GM12892 (cell line): ENCODE measurements around the gene MARK3.
A peak's percentile ranks its signal among the peaks of the same experiment; 100 is the strongest.

Experiments used
- DNase-seq: peaks from one replicate; pipeline ENCODE4 v3.0.0; 2011; ENCODE audit not compliant: insufficient read length
- FAIRE-seq: peaks from 2 replicates; lab custom pipeline; 2011; peaks lifted over from hg19 to GRCh38; lab: Jason Lieb, UNC
- POLR2A ChIP-seq: IDR thresholded peaks from 2 replicates; pipeline ENCODE4 v1.6.1; 2011; ENCODE audit warnings: low read depth, low read length, control low read depth
- POLR2AphosphoS5 ChIP-seq: IDR thresholded peaks from 2 replicates; pipeline ENCODE4 v1.6.1; 2011; ENCODE audit warnings: low read depth, low read length, control low read depth
- TAF1 ChIP-seq: IDR thresholded peaks from 2 replicates; pipeline ENCODE4 v1.6.1; 2011; ENCODE audit warnings: low read depth, mild to moderate bottlenecking, control low read depth, low read length, borderline replicate concordance

Gene MARK3

GRCh38 chr14:103456167-103456835, 71.1 kb downstream of the MARK3 start:
- DNase-seq (no peak), FAIRE-seq (no peak)
- TF ChIP-seq TAF1 (no peak), POLR2AphosphoS5 (no peak), POLR2A (no peak)

- DNase-seq (no peak), FAIRE-seq (no peak)
- TF ChIP-seq POLR2AphosphoS5 (no peak), TAF1 (no peak), POLR2A (no peak)
Measured at GRCh38 chr14:103460415-103460814, 75.2 kb downstream of the MARK3 start.

GRCh38 chr14:103463149-103463548, 77.9 kb downstream of the MARK3 start:
- TF ChIP-seq TAF1 (no peak), POLR2A (no peak), POLR2AphosphoS5 (no peak)
- DNase-seq (no peak), FAIRE-seq (no peak)

GRCh38 chr14:103463851-103464250, 78.6 kb downstream of the MARK3 start:
- no peak for DNase-seq
- no peak for TF ChIP-seq POLR2AphosphoS5
- no peak for TF ChIP-seq POLR2A
- TF ChIP-seq TAF1: no peak
- FAIRE-seq: no peak

- TF ChIP-seq POLR2A (no peak), TAF1 (no peak), POLR2AphosphoS5 (no peak)
- FAIRE-seq (no peak), DNase-seq (no peak)
Measured at GRCh38 chr14:103472939-103473338, 87.7 kb downstream of the MARK3 start.

- no peak for TF ChIP-seq TAF1
- TF ChIP-seq POLR2AphosphoS5: no peak
- TF ChIP-seq POLR2A: no peak
- FAIRE-seq (no peak), DNase-seq (no peak)
Measured at GRCh38 chr14:103474893-103475292, 89.7 kb downstream of the MARK3 start.

- TF ChIP-seq POLR2AphosphoS5 (no peak), TAF1 (no peak), POLR2A (no peak)
- FAIRE-seq: no peak
- no peak for DNase-seq
Measured at GRCh38 chr14:103476065-103476464, 90.8 kb downstream of the MARK3 start.

- DNase-seq (no peak), FAIRE-seq (no peak)
- TF ChIP-seq POLR2AphosphoS5 (no peak), TAF1 (no peak), POLR2A (no peak)
Measured at GRCh38 chr14:103476631-103477030, 91.4 kb downstream of the MARK3 start.

GRCh38 chr14:103480595-103480994, 95.4 kb downstream of the MARK3 start:
- FAIRE-seq (peak; percentile 85), DNase-seq (no peak)
- no peak for TF ChIP-seq POLR2AphosphoS5
- TF ChIP-seq TAF1: no peak
- TF ChIP-seq POLR2A: no peak

- DNase-seq (no peak), FAIRE-seq (no peak)
- TF ChIP-seq POLR2A (no peak), TAF1 (no peak), POLR2AphosphoS5 (no peak)
Measured at GRCh38 chr14:103483600-103483999, 98.4 kb downstream of the MARK3 start.

- DNase-seq: no peak
- no peak for TF ChIP-seq TAF1
- no peak for TF ChIP-seq POLR2A
- no peak for TF ChIP-seq POLR2AphosphoS5
- no peak for FAIRE-seq
Measured at GRCh38 chr14:103485504-103485903, 100.3 kb downstream of the MARK3 start.

- no peak for FAIRE-seq
- no peak for DNase-seq
- TF ChIP-seq TAF1 (no peak), POLR2A (no peak), POLR2AphosphoS5 (no peak)
Measured at GRCh38 chr14:103488071-103488470, 102.9 kb downstream of the MARK3 start.

GRCh38 chr14:103488960-103489359, 103.7 kb downstream of the MARK3 start:
- TF ChIP-seq TAF1 (no peak), POLR2A (no peak), POLR2AphosphoS5 (no peak)
- FAIRE-seq: no peak

More at GRCh38 chr14:103488960-103489359, 103.7 kb downstream of the MARK3 start:
- DNase-seq: no peak
